IMR-90 (cell line): ENCODE results near the gene PIP5K1C.

Source experiments
- CTCF ChIP-seq: conservative IDR thresholded peaks from 2 replicates; pipeline ENCODE4 v1.5.1; 2012; ENCODE audit warnings: mild to moderate bottlenecking, low read depth, low read length, improper control_type of control experiment
- POLR2A ChIP-seq: IDR thresholded peaks from 2 replicates; pipeline ENCODE4 v1.6.1; 2012; ENCODE audit warnings: mild to moderate bottlenecking, low read depth, low read length
- USF2 ChIP-seq: fragments of 150-350 bp; IDR thresholded peaks from 2 replicates; pipeline ENCODE4 v1.6.1; 2017; ENCODE audit warnings: mild to moderate bottlenecking, antibody characterized with exemption, low read length, low read depth

GRCh38 chr19:3620817-3621547 lies 79.3 kb downstream of the PIP5K1C start:
- TF ChIP-seq CTCF (no peak), POLR2A (no peak), USF2 (no peak)
